ENCODE data around the gene TNFRSF1B.

Gene TNFRSF1B

DNA sequence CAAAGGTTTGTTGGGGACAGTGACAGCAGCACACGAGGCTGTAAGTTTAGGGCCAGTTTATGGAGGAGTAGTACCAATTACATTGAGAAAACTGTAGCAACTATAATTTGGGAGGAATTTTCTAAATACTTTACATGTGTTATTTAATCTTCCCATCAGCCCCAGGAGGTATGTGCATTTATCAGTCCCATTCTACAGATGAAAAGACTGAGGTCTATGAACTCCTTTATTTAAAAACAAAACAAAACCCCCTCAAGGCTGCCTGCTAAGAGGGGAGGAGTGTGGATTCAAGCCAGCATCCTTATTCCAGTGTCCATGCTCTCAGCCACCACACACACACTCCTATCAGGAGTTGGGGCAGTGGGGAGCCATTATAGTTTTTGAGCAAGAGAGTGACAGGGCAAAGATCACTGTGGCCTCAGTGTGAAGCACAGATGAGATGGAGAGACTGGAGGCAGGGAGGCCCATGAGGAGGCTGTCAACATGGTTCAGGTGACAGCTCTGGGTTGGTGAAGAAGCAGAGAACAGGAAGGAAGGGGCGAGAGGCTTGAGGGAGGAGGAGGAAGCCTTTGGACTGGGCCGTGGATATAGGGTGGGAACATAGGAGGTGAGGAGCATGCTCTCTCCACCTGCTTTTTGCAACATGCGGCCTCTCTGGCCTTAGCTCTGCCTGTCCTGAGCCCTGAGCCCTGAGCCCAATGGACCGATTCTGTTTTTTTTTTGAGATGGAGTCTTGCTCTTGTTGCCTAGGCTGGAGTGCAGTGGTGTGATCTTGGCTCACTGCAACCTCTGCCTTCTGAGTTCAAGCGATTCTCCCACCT is 9.7 kb downstream of the TNFRSF1B start:
- no peak for DNase-seq (ENCODE audit: low read depth in 2 of 2)

DNA sequence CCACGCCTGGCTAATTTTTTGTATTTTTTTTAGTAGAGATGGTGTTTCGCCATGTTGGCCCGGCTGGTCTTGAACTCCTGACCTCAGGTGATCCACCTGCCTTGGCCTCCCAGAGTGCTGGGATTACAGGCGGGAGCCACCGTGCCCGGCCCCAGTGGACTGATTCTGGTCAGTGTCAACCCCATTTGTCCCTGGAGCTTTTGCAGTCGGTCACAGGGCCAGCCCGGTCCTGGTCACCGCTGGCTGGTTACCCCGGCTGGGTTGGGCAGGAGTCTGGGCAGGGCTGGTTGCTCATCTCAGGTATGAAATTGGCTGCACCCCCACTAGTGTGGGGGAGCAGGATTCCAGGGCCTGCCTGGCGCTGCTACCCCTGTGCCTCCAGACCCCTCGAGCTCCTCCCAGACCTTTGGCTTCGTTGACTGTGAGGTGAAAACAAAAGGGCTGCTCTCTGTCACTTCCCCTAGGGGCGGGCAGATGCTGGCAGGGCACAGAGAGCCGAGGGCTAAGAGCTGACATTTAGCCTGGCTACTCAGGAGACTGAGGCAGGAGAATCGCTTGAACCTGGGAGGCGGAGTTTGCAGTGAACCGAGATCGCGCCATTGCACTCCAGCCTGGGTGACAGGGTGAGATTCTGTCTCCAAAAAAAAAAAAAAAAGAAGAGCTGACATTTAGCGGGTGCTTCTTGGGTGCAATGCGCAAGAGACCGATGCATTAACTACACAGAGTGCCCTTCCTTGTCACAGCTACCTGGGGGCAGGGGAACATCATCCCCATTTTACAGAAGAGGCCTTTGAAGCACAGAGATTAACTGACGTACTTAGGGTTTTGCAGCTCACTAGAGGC is 10.6 kb downstream of the TNFRSF1B start:
- DNase-seq (ENCODE audit: low read depth in 2 of 2), result no peak

DNA sequence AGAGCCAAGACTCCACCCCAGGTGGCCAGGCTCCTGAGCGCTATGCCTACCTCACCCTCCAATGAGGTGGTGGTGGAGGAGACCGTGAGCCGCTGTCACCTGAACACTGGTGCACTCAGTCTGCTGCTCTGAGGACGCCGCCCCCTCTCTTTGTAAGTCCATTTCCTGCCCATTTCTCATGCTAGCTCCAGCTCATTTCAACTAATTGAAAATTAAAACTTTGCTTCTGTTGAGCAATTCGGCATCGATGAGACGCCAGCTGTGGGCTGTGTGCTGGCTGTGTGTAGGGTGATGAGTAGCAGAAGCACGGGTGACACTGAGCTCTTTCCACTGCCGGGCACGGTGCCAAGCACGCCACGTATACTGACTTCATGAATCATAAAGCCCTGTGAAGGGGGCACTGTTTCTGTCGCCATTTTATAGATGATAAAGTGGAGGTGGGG is 11.2 kb downstream of the TNFRSF1B start:
- peak; percentile 74 to 92 for DNase-seq (ENCODE audit: low read depth in 2 of 2)

DNA sequence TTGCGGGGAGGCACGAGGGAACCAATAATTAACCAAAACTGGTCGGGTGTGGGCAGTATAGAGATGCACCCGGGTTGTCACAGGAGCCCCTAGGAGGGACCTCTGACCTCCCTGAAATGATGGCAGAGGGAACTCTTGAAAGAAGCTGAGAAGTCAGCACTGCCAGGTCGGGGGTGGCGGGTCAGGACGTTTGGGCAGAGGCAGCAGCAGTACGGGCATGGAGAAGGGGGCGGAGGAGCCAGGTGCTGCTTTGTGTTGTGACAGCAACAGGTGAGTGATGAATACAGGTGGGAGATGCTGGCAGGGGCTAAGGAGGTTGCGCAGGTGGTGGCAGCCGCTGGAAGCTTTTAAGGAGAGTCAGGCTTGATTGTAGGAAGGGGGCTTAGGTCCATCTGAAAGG is 11.7 kb downstream of the TNFRSF1B start:
- DNase-seq (ENCODE audit: low read depth in 2 of 2), result no peak

DNA sequence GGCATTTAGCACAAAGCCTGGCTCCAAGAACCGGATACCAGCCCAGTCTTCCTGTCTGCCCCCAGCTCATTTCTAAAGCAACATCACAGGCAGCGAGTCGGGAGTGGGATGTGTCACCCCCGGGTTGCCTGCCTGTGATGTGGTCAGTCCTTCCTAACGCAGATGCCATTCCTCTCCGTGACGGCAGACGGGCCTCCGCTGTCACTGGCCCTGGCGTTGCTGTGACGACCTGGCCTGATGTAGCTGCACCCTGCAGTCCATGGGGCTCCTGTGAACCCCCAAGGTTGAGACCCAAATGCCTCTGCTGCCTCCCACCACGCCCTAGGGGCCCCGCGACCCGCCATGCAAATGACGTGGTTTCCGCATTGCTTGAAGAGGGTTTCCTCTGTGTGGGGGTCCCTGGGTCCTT is 12.3 kb downstream of the TNFRSF1B start:
- peak; percentile 83 to 84 for DNase-seq (ENCODE audit: low read depth in 2 of 2)

DNA sequence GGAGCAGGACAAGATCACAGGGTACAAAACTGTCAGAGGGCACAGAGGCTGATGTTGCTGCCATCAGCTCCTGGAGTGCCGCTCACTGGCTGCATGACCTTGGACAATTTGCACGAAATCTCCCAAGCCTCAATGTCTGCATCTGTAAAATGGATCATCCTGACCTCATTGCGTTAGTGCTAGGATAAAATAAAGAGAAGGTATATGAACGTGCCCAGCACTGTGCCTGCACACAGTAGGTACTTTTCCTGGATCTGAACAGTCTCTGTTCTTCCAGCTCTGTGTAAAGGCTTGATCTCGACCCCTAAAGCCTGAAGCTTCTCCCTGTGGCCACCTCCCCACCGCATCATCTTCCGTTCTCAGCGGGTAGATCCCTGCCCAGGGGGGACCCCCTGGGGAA is 12.9 kb downstream of the TNFRSF1B start:
- DNase-seq (ENCODE audit: low read depth in 2 of 2), result no peak

DNA sequence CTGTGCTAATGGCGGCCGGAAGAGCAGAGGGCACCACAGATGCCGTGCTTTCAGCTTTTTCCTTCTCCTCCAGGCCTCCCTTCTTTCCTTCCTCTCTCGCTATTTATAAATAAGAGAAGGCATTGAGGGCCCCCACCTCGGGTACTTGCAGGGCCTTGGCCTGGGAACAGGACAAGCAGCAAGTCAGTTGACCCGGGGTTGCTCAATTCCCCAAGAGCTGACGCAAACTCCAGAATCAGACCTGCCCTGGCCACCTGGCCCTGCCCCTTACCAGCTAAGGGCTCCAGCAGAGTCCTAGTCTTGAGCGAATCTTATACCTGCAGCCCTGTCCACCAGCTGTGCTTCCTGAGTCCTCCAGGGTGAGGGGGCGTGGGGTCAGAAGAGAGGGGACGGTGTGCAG is 13.5 kb downstream of the TNFRSF1B start:
- DNase-seq (ENCODE audit: low read depth in 2 of 2), result no peak

DNA sequence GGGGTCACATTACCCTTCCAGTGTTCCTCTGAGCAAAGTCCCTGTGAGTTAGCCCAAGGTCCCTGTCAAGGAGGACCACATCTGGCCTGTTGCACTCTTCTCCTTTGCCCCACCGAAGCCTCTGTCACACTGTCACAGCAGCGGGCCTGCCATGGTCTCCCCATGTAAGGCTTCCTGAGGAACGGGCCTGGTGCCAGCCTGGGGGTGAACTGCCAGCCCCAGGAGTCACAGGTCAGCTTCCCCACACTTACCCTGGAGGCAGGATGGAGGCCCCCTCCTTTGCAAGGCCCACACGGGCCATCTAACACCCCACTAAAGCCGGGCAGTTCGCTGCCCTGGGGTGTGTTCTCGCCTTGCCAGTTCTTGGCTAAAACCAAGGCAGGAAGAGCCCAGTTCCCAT is 14.1 kb downstream of the TNFRSF1B start:
- DNase-seq (ENCODE audit: low read depth in 2 of 2), result no peak

DNA sequence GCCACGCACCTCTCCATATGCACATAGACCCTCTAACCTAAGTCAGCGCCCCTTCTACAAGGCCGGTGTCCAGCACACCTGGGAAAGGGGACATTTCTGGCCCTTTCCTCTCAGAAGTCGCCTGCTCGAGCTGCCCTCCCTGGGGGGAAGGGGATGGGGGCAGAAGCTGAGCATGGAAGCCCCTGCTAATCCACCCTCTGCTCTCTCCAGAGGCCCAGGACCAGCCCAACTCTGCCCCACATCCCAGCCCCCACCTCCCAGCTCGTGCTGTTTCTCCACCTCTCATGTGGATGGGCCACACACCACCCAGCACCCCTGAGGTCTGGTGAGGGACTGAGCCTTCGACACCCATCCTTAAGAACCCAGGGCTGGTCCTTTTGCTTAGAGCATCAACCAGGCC is 14.8 kb downstream of the TNFRSF1B start:
- DNase-seq (ENCODE audit: low read depth in 2 of 2), result no peak

DNA sequence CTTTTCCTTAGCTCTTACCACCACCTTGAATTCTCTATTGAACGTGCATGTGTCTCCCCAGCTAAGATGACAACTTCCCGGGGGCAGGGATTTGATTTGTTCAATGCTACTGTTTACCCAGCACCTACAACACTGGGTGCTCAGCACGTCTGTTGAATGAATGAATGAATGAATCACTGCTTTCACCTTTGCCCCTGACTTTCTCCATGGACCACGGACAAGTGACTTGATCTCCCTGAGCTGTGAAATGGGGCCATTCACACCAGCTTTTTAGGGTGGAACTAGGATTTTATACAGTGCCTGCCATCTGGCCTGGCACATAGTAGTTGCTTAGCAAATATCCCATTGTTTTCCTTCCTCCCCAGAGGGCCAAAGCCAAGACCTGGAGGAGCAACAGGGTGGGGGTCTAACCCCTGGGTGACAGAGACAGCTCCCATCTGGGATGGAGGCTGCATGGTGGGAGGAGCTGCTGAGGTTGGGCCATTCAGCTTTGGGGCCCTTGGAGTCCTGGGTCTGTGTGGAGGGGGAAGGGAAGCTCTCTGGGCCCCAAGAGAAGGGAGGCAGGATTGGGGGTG is 15.7 kb downstream of the TNFRSF1B start:
- DNase-seq (ENCODE audit: low read depth in 2 of 2), result no peak

DNA sequence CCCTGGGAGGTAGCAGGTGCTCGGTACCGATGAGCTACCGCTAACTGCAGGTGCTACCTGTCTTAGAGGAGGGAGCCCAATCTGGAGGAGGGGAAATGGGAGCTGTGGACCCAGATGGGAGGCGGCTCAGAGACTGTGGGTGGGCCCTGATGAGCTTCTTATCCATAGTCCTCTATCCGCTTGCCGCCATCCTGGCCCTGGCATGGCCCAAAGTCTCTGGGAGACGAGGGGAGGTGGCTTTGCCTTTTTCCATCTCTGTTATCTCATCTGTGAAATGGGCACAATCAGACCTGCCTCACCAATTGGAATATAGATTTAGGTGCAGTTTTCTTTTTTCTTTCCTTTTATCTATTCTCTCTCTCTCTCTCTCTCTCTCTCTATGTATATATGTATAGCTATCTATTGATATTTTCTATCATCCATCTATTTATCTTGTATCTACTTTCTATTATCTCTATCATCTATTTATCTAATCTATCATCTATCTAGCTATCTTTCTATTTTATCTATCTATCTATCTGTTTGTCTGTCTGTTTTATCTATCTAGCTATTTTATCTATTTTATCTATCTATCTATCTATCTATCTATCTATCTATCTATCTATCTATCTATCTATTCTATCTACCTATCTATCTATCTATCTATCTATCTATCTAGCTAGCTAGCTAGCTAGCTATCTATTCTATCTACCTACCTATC is 16.5 kb downstream of the TNFRSF1B start:
- DNase-seq (ENCODE audit: low read depth in 2 of 2), result no peak

DNA sequence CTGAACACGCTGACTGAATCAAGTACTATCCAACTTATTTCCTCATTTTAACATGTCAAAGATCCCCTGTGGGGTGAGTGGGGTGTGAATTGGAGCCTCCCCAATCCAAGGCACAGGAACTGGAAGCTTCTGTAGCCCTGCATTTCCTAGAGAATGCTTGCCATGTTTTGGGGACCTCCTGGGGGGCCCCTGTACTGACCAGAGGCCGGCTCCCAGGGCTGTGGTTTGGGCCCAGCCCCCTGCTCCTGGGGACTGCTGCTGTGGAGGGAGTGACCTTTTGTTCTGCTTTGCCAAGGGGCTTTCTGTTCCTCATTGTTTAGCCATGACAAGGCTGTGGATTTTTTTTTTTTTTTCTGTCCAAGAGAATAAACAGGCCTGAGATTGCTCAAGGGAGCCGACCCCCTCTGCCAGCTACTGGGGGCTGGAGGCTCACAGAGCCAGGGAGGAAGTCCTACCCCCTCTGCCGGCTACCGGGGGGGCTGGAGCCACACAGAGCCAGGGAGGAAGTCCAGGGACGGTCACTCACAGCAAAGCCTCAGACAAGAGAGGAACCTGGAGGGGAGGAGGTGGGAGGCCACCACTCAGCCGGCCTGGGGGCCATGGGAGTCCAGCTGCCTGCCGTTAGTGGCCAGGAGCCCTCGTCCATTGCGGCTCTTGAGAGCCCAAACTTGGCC is 17.4 kb downstream of the TNFRSF1B start:
- no peak for DNase-seq (ENCODE audit: low read depth in 2 of 2)

DNA sequence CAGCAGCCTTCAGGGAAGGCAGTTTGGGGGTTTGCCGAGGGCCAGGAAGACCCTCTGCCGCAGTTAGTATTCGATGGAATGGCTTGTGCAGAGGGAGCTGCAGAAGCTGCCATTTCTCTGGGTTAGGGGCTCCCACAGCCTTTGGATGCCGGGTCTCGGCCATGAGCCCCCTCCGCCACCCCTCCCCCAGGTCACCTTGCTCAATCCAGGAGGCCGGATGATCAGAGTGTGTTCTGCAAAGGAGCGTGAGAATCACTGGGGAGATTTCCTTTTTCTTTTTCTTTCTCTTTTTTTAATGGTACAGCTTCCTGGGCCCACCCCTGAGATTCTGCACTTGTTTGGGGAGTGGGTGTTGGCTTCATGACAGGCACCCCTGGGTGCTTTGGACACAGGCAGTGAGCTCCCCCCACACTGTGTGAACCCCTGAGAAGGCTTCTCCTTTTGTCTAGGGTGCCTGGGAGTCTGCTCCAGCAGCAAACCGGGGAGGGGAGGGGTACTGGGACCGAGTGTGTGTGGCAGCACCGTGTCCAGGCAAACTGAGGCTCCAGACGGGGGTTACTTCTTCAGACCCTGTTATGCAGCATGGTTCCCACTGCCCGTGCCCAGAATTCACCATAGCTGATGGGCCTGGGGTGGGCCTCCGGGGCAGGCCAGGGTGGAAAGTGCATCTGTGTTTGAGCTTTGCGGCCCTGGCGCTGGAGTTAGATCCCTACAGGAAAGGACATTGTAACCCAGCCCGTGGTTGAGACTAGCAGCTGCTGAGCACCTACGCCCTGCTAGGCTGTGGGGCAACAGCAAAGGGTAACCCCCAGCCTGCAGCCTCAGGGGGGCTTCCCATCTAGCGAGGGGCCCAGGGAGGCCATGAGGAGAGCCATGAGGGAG is 18.5 kb downstream of the TNFRSF1B start:
- no peak for DNase-seq (ENCODE audit: low read depth in 2 of 2)

DNA sequence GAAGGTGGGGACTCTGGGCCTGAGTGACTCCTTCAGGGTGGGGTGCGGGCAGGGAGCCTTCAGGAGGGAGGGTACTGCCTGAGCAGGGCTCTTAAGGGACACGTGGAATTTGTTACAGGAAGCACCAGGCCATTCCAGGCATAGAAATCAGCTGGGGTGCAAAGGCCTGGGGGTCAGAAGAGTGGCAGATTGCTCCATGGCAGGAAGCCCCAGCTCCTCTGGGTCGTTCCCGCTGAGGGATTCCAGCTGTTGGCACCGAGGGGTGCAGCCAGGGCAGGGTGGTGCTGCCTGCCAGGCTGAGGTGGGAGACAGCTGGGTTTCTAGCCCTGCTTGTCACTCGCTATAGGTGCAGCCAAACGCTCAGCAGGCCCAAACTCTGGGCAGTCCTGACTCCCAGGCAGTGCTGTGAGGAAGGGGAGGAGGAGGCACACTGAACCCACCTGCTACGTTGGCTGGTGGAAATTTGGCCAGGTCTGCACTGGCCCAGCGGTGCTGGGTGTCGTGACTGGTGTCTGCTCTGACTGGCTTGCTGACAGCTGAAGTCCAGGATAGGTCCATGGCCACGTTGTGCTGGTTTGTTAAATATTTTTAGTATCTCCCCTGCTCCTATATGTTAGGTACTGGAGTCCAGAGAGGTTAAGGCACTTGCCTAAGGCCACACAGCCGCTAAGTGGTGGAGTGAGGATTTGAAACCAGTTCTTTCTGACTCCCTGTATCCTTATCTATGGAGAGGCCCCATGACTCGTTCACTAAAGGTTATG is 19.3 kb downstream of the TNFRSF1B start:
- no peak for DNase-seq (ENCODE audit: low read depth in 2 of 2)

DNA sequence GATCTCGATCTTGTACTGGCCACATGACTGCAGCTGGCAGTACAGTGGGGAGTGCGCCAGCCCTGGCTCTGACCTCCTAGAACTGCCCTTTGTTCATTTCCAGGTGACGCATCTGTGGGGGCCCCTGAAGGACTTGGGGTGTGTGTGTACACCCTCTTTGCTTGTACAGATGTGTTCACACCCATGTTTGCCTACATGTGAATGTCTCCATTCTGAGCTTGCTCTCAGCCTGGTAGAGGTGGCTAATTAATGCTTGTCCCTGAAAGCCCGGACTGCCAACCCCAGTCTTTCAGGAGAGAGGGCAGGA is 19.8 kb downstream of the TNFRSF1B start:
- no peak for DNase-seq (ENCODE audit: low read depth in 2 of 2)

DNA sequence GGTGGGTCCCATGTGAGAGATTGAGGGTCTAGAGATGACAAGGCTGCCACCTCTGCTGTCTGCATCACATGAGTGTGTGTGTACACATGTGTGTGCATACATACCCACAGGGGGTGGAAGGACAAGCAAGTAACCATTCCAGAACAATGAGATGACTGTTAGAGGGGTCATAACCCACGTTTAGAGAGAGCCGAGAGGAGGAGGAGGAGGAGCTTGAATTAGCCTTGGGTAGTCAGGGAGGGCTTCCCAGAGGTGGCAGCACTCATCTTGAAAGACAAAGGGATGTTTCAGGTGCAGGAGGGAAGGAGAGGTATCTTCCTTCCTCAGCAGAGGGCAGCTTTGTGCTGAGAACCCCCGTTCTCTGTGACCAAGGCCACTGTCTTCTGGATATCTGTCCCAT is 21.3 kb downstream of the TNFRSF1B start:
- DNase-seq (ENCODE audit: low read depth in 2 of 2), result no peak

DNA sequence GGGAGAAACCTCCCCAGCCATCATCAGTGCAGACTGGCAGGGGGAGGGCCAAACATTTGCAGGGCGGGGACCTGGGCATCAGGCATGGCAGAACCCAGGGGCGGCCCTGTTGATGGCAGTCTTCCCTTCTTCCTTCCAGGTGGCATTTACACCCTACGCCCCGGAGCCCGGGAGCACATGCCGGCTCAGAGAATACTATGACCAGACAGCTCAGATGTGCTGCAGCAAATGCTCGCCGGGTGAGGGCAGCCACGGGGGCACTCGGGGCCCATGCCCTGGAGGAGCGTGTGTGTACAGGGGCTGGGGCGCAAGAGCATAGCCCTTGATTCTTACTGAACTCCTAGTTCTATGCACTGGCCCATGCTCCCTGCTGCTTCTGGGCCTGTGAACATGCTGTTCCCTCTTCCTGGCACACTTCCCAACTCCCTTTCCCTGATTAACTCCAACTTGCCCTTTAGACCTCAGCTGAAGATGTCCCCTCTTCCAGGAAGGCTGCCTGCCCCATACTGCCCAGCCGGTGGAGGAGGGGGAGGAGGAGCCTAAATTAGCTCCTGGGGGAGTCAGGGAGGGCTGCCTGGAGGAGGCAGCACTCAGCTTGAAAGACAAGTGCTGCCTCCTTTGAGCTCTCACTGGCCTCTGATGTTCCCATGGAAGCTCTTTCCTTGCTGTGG is 22.0 kb downstream of the TNFRSF1B start:
- DNase-seq (ENCODE audit: low read depth in 2 of 2), result no peak

DNA sequence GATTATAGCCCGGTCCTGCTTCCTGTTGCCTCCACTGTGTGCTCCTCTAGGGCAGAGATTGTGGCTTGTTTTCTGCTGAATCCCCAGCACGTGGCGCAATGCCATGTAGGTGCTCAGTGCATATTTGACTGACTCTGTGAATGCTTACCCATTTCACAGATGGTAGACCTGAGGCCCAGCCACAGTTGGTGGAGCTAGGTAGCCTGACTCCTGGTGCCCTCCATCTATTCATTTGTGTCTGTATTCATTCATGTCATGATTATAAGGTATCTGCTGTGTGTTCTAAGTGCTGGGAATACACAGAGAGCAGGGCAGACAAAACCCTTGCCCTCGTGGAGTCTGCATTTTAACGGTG is 22.5 kb downstream of the TNFRSF1B start:
- DNase-seq (ENCODE audit: low read depth in 2 of 2), result no peak

DNA sequence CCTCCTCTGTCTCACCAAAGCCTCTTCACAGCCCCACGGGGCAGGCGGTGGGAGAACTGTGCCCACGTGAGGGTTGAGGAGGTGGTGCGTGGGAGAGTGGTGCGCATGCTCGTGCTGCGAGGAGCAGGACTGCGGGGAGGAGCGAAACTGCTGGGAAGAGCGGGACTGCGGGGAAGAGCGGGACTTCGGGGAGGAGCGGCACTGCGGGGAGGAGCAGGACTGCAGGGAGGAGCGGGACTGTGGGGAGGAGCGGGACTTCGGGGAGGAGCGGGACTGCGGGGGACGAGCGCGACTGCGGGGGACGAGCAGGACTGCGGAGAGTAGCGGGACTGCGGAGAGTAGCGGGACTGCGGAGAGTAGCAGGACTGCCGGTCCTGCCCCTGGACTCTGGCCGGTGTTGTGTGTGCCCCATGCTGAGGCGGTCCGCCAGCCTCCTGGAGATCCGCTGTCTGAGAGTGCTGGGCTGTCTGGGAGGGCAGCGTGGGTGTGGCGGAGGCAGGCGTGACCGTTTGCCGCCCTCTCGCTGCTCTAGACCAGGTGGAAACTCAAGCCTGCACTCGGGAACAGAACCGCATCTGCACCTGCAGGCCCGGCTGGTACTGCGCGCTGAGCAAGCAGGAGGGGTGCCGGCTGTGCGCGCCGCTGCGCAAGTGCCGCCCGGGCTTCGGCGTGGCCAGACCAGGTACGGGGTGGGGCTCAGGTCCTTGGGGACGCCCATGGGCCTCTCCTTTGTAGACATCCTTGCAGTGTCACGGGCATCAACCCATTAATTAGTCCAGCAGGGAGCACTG is 24.6 kb downstream of the TNFRSF1B start:
- no peak for DNase-seq (ENCODE audit: low read depth in 2 of 2)
